A549 (cell line): ENCODE data around the gene SSH3. TPM values are rescaled to one million over a fixed set of nuclear protein-coding genes. Genes with fewer than 3 reads are reported as not detected.
"Not testable (repeated sequence)": the region's sequence is repeated elsewhere in the genome, so short reads cannot be mapped to it uniquely, and the experiment has no call there.

Source experiments
- ATAC-seq, 2 experiments: fragments of 200-7000 bp in 1 of 2; fragments of >200 bp in 1 of 2; cut with Nextera tagmentation in 1 of 2; cut with Tn5 transposase in 1 of 2; 3 replicates each; pipeline versions ENCODE4 v1.8.0 to v1.9.1; 2018 to 2020; ENCODE audit warnings: mild to moderate bottlenecking in 1 of 2, moderate library complexity in 1 of 2
- CTCF ChIA-PET: fragments of 300-600 bp; sonication (Branson Sonifier 250); formaldehyde crosslinking; extraction: SDS; loops from one replicate; lab custom pipeline; 2021; ENCODE audit warnings: antibody characterized with exemption, inconsistent platforms; lab: Yijun Ruan, JAX
- POLR2A ChIA-PET: fragments of 350-600 bp; formaldehyde crosslinking; extraction: SDS; loops from one replicate; lab custom pipeline; 2021; ENCODE audit warnings: antibody characterized with exemption, inconsistent platforms; lab: Yijun Ruan, JAX
- DNase-seq, 2 experiments: peaks; one replicate each; pipeline versions ENCODE4 v3.0.0 to v3.0.0-alpha.2; 2011 to 2016; ENCODE audit warnings: low read depth in 1 of 2, low spot score in 1 of 2
- FAIRE-seq: peaks from 2 replicates; lab custom pipeline; 2011; peaks lifted over from hg19 to GRCh38; lab: Jason Lieb, UNC
- H3K27ac ChIP-seq, 2 experiments: fragments of >200 bp; sonication (Bioruptor Twin); formaldehyde crosslinking; 3 replicates each; pipeline ENCODE4 v1.5.1; 2016 to 2017
- H3K4me1 ChIP-seq: fragments of >200 bp; sonication (Bioruptor Twin); formaldehyde crosslinking; 3 replicates; pipeline ENCODE4 v1.6.1; 2016
- H3K4me2 ChIP-seq: fragments of >200 bp; sonication (Bioruptor Twin); formaldehyde crosslinking; 3 replicates; pipeline ENCODE4 v1.6.1; 2016
- H3K4me3 ChIP-seq: fragments of >200 bp; sonication (Bioruptor Twin); formaldehyde crosslinking; 3 replicates; pipeline ENCODE4 v1.5.1; 2016
- H3K9me3 ChIP-seq: fragments of >200 bp; sonication (Bioruptor Twin); formaldehyde crosslinking; 3 replicates; pipeline ENCODE4 v1.6.1; 2016
- BHLHE40 ChIP-seq: IDR thresholded peaks from 2 replicates; pipeline ENCODE4 v1.6.1; 2012; ENCODE audit warnings: low read depth, low read length, inconsistent platforms
- CBX2 ChIP-seq: fragments of 200-600 bp; sonication (generic); IDR thresholded peaks from 2 replicates; pipeline ENCODE4 v1.6.1; 2016; ENCODE audit warnings: low read depth, mild to moderate bottlenecking, borderline replicate concordance
- CEBPB ChIP-seq, 2 experiments: fragments of >200 bp in 1 of 2; sonication (Bioruptor Twin) in 1 of 2; formaldehyde crosslinking in 1 of 2; IDR thresholded peaks; 2 replicates each; pipeline ENCODE4 v1.6.1; 2012 to 2016
- CHD4 ChIP-seq: fragments of 200-600 bp; sonication (generic); IDR thresholded peaks from 2 replicates; pipeline ENCODE4 v1.6.1; 2016; ENCODE audit warnings: antibody characterized with exemption, mild to moderate bottlenecking, borderline replicate concordance
- E2F6 ChIP-seq: IDR thresholded peaks from 2 replicates; pipeline ENCODE4 v1.6.1; 2012; ENCODE audit warnings: low read depth, borderline replicate concordance
- ESRRA ChIP-seq: fragments of 150-350 bp; IDR thresholded peaks from 2 replicates; pipeline ENCODE4 v1.6.1; 2014; ENCODE audit warnings: mild to moderate bottlenecking, low read length, borderline replicate concordance
- FOSB ChIP-seq: fragments of 250-450 bp; sonication (Bioruptor Pico); IDR thresholded peaks from 2 replicates; pipeline ENCODE4 v1.5.0; 2020; ENCODE audit warnings: mild to moderate bottlenecking, moderate library complexity
- HDAC2 ChIP-seq: fragments of 200-600 bp; sonication (generic); IDR thresholded peaks from 2 replicates; pipeline ENCODE4 v1.6.1; 2016
- MAFK ChIP-seq: fragments of 450-650 bp; IDR thresholded peaks from 2 replicates; pipeline ENCODE4 v1.6.1; 2014; ENCODE audit not compliant: partially characterized antibody
- NFE2L2 ChIP-seq: fragments of 150-350 bp; conservative IDR thresholded peaks from 2 replicates; pipeline ENCODE4 v1.6.1; 2014; ENCODE audit warnings: low read length
- NPAS2 ChIP-seq: fragments of 250-450 bp; sonication (Bioruptor Pico); IDR thresholded peaks from 2 replicates; pipeline ENCODE4 v1.8.0; 2022; ENCODE audit warnings: mild to moderate bottlenecking, moderate library complexity, borderline replicate concordance
- POLR2A ChIP-seq: IDR thresholded peaks from 2 replicates; pipeline ENCODE4 v1.6.1; 2012; ENCODE audit warnings: mild to moderate bottlenecking, low read length
- RFX5 ChIP-seq: fragments of 450-650 bp; IDR thresholded peaks from 2 replicates; pipeline ENCODE4 v1.7.1; 2014; ENCODE audit warnings: antibody characterized with exemption, mild to moderate bottlenecking, moderate library complexity
- ZC3H11A ChIP-seq: fragments of 450-650 bp; IDR thresholded peaks from 2 replicates; pipeline ENCODE4 v1.6.1; 2014; ENCODE audit warnings: antibody characterized with exemption, mild to moderate bottlenecking
- WGBS: methylation state at CpG from one replicate; pipeline ENCODE4 v1.1.6; 2017; ENCODE audit errors: missing lambda C conversion rate; 5-methylcytosine and 5-hydroxymethylcytosine counted together
- polyA plus RNA-seq, 4 experiments: library from polyadenylated mRNA; depleted of rRNA in 3 of 4; stranded (reverse); fragments of >200 nt; fragmentation: RNase III in 1 of 4; extraction: RNeasy Plus Mini Kit Qiagen cat#74134 plus additional on column Dnase treatment in 1 of 4; gene quantifications; 2 replicates in 3 of 4; 3 replicates in 1 of 4; pipeline ENCODE4 v1.2.3, GENCODE V29; 2011 to 2017
- TF ChIP-seq, protein P1 (sequence below): fragments of 250-450 bp; sonication (Bioruptor Pico); IDR thresholded peaks from 2 replicates; pipeline ENCODE4 v1.5.0; 2020; ENCODE audit warnings: low read depth, mild to moderate bottlenecking, moderate library complexity
- TF ChIP-seq, protein P2 (sequence below): fragments of 250-450 bp; sonication (Bioruptor Pico); IDR thresholded peaks from 2 replicates; pipeline ENCODE4 v1.5.0; 2021; ENCODE audit warnings: mild to moderate bottlenecking, moderate library complexity, borderline replicate concordance
- TF ChIP-seq, protein P3 (sequence below): fragments of 200-600 bp; sonication (generic); IDR thresholded peaks from 2 replicates; pipeline ENCODE4 v1.6.1; 2016; ENCODE audit warnings: antibody characterized with exemption, mild to moderate bottlenecking, moderate library complexity
- TF ChIP-seq, protein P4 (sequence below): IDR thresholded peaks from 2 replicates; pipeline ENCODE4 v1.6.1; 2012

SSH3 gene
- polyA plus RNA-seq, 2 of the 4 experiments (the other 2 are of a cell fraction), result 13.9 to 24.1 TPM

DNA sequence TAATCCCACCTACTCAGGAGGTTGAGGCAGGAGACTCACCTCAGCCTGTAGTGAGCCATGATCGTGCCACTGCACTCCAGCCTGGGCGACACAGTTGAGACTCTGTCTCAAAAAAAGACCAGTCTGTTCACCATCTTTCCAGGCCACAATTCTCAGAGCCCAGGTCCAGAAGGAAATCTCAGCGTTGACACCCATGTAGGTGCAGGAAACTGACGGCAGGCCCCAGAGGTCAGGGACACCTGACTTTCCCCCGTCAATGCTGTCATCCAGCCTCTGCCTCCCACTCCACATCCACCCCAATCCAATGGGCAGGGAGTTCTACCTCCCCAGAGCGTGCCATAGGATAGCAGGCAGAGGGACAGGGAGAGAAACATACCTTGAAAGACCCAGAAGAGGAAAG, 42.9 kb upstream of the SSH3 start:
- H3K4me1 ChIP-seq, result peaks cover 19% of the 10 kb centered on the region
- ATAC-seq (no peak), DNase-seq (no peak), FAIRE-seq (no peak)
- H3K4me3 ChIP-seq, result no peak overlapping the region
- ChIA-PET CTCF (no interaction called here), POLR2A (no interaction called here)
- H3K9me3 ChIP-seq, result no peaks in the 10 kb centered on the region
- no peak overlapping the region for H3K4me2 ChIP-seq
- 87% methylated on average over 6 of the region's 6 CpGs for WGBS
- no peak for TF ChIP-seq RFX5
- TF ChIP-seq, protein P1, sequence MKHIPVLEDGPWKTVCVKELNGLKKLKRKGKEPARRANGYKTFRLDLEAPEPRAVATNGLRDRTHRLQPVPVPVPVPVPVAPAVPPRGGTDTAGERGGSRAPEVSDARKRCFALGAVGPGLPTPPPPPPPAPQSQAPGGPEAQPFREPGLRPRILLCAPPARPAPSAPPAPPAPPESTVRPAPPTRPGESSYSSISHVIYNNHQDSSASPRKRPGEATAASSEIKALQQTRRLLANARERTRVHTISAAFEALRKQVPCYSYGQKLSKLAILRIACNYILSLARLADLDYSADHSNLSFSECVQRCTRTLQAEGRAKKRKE, result no peak
- TF ChIP-seq CHD4, result no peak
- TF ChIP-seq NFE2L2, result no peak
- TF ChIP-seq, protein P2, sequence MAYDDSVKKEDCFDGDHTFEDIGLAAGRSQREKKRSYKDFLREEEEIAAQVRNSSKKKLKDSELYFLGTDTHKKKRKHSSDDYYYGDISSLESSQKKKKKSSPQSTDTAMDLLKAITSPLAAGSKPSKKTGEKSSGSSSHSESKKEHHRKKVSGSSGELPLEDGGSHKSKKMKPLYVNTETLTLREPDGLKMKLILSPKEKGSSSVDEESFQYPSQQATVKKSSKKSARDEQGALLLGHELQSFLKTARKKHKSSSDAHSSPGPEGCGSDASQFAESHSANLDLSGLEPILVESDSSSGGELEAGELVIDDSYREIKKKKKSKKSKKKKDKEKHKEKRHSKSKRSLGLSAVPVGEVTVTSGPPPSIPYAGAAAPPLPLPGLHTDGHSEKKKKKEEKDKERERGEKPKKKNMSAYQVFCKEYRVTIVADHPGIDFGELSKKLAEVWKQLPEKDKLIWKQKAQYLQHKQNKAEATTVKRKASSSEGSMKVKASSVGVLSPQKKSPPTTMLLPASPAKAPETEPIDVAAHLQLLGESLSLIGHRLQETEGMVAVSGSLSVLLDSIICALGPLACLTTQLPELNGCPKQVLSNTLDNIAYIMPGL (CRISPR knock-in tag), result no peak
- TF ChIP-seq ZC3H11A, result no peak
- no peak for TF ChIP-seq HDAC2
- TF ChIP-seq BHLHE40, result no peak
- no peak for TF ChIP-seq FOSB (CRISPR knock-in tag)
- no peak for TF ChIP-seq CBX2
- TF ChIP-seq, protein P3, sequence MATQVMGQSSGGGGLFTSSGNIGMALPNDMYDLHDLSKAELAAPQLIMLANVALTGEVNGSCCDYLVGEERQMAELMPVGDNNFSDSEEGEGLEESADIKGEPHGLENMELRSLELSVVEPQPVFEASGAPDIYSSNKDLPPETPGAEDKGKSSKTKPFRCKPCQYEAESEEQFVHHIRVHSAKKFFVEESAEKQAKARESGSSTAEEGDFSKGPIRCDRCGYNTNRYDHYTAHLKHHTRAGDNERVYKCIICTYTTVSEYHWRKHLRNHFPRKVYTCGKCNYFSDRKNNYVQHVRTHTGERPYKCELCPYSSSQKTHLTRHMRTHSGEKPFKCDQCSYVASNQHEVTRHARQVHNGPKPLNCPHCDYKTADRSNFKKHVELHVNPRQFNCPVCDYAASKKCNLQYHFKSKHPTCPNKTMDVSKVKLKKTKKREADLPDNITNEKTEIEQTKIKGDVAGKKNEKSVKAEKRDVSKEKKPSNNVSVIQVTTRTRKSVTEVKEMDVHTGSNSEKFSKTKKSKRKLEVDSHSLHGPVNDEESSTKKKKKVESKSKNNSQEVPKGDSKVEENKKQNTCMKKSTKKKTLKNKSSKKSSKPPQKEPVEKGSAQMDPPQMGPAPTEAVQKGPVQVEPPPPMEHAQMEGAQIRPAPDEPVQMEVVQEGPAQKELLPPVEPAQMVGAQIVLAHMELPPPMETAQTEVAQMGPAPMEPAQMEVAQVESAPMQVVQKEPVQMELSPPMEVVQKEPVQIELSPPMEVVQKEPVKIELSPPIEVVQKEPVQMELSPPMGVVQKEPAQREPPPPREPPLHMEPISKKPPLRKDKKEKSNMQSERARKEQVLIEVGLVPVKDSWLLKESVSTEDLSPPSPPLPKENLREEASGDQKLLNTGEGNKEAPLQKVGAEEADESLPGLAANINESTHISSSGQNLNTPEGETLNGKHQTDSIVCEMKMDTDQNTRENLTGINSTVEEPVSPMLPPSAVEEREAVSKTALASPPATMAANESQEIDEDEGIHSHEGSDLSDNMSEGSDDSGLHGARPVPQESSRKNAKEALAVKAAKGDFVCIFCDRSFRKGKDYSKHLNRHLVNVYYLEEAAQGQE, result no peak
- TF ChIP-seq MAFK, result no peak
- TF ChIP-seq NPAS2 (CRISPR knock-in tag), result no peak
- no peak for TF ChIP-seq CEBPB (IDR thresholded peaks at IDR 0.05)
- TF ChIP-seq ESRRA, result no peak
- no peak overlapping the region for H3K27ac ChIP-seq

GRCh38 chr11:67260885-67261639, 42.3 kb upstream of the SSH3 start:
- WGBS, result 57% methylated on average over 37 of the region's 50 CpGs
- Histone ChIP-seq H3K4me1 (peaks cover 23% of the 10 kb centered on the region), H3K4me2 (peak overlapping the region; percentile 68), H3K27ac (peak overlapping the region; percentile 44 to 82; a peak in 4 of 6 replicates), H3K4me3 (peak overlapping the region; percentile 23)
- CTCF ChIA-PET, result interaction anchor here (0.6 to 4.9 kb wide), 25 partner anchors 9 to 1004 kb away, joined by 3 to 178 read pairs (median 13); partner anchors contain the start of genes ANKRD13D, POLD4, RHOD and SSH3
- H3K9me3 ChIP-seq, FAIRE-seq: not testable (repeated sequence)
- POLR2A ChIA-PET, result interaction anchor here (1.3 to 2.9 kb wide), 3 partner anchors 21 to 141 kb away, joined by 3 to 21 read pairs (median 6); partner anchors contain the start of gene PPP1CA
- 0 out of 2 replicates have a peak, but pooled peaks have one; percentile 50 for TF ChIP-seq E2F6
- peak; percentile 37 for TF ChIP-seq POLR2A
- TF ChIP-seq, protein P4, sequence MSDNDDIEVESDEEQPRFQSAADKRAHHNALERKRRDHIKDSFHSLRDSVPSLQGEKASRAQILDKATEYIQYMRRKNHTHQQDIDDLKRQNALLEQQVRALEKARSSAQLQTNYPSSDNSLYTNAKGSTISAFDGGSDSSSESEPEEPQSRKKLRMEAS, result peak; percentile 52; the same call in 1 of the 2 replicates
- DNase-seq, result peak; percentile 62 to 77
- ATAC-seq, result peak; percentile 41 to 65; a peak in 5 of 6 replicates
